Erythroblast (primary cell): ENCODE data around the gene IQSEC2.

Experiments used
- DNase-seq, 2 experiments: peaks; one replicate each; lab custom pipeline; 2025; lab: John Stamatoyannopoulos, UW
- GATA1 ChIP-seq: IDR thresholded peaks from 2 replicates; pipeline ENCODE4 v1.6.1; 2011; ENCODE audit warnings: low read depth, mild to moderate bottlenecking, control low read depth, low read length, moderate library complexity
- POLR2A ChIP-seq: IDR thresholded peaks from 2 replicates; pipeline ENCODE4 v1.6.1; 2011; ENCODE audit warnings: mild to moderate bottlenecking, low read length

Gene IQSEC2

DNA sequence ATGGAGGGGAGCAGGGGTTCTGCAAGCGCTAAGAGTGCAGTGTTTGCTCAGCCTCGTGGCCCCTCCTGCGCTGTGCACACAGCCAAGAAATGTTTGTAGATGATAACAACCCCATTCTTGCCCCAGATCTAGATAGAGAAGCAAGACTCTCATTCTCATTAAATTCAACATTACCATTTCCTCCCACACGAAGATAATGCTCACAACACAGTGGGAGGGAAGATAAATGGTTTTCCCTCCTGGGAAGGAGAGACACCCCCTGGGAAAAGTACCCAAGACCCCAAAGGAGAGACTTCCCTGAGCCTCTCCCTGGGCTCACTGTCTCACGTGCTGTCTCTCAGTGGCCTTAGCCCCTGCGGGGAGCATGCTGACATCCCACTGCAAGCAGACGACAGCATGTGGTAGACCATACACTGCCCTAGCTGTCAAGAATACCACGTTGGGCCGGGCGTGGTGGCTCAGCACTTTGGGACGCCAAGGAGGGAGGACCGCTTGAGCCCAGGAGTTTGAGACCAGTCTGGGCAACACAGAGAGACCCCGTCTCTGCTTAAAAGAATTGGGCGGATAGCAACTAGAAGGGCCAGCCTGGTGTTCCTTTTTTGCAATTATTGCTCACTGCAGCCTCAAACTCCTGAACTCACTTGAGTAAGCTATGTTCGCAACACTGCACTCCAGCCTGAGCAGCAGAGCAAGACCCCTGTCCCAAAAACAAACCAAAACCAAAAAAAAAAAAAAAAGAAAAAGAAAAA lies 34.9 kb upstream of the IQSEC2 start:
- peak; percentile 37 to 67 for DNase-seq

DNA sequence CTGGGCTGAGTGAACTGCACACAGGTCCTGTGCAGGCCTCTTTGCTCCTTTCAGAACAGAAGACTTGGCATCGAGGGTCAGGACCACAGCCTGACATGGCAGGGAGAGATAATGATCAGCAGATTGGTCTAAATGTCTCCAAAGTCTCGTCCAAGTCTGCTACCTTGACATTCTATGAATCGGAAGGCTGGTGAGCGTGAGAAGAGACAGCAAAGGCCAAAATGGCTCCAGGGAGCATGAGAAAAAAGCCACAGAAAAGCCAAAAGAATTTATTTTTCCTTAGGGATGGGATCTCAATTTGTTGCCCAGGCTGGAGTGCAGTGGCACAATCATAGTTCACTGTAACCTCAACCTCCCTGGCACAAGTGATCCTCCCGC lies 32.3 kb upstream of the IQSEC2 start:
- TF ChIP-seq GATA1 (no peak), POLR2A (no peak)
- no peak for DNase-seq

More for the DNA sequence above, 34.9 kb upstream of the IQSEC2 start:
- TF ChIP-seq POLR2A (no peak), GATA1 (no peak)

DNA sequence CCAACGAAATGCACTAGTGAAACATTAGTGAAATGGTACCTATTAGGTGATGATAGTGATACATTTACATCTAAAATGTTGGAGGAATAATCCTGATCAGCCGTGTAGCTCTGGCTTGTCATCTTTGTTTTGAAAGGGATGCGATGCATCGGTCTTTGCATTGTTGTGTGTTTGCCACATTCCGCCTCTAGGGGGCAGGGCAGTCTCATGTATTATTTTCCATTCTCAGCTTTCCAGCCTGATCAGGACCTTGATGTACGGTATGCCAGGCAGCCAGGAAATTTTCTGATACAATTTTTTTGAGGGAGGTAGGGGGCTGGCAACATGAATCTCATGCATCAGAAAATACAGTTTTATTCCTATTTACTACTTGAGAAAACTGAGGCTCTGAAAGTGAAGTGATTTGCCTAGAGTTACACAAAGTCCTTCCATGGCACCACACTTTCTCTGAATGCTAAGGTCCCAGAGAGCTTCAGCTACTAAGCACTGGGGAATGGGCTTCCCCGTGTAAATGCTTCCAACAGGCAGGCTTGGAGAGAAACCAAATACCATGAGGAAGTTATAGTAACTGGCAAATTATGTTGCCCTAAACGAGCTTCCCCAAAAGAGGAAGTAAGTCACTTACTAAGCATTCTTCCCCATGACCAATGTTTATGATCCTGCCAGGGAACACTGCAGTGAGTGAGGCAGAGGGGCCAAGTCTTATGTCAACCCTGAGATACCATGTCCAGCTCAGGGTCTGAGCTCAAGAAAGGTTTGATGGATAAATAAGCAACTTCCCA lies 31.8 kb upstream of the IQSEC2 start:
- DNase-seq = peak; percentile 38 to 70
- TF ChIP-seq POLR2A (no peak), GATA1 (no peak)

DNA sequence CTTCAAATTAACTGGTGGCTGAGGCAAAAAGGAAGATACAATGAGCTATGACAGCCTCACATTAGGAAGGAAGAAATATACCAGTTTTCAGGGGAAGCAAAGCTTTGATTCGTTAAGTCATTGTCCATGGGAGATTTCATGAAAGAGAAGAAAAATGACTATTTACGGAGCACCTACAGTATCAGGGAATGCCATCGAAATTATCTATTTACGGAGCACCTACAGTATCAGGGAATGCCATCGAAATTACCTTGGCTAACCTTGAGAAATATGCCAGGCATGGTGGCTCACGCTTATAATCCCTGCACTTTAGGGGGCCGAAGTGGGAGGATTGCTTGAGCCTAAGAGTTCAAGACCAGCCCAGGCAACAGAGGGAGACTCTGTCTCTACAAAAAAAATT lies 28.5 kb upstream of the IQSEC2 start:
- DNase-seq = no peak
- TF ChIP-seq POLR2A = no peak
- TF ChIP-seq GATA1 = no peak

DNA sequence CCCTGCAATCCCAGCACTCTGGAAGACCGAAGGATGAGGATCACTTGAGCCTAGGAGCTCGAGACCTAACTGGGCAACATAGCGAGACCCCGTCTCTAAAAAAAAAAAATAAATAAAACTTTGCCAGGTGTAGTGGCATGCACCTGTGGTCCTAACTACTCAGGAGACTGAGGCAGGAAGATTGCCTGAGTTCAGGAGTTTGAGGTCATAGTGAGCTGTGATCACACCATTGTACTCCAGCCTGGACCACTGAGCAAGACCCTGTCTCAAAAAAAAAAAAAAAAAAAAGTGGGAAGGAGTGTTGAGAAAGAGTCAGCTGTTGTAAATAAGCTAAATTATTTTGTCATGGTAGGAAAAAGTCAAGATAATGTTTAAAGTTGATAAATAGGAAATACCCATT lies 27.5 kb upstream of the IQSEC2 start:
- no peak for DNase-seq
- TF ChIP-seq GATA1 (no peak), POLR2A (no peak)

DNA sequence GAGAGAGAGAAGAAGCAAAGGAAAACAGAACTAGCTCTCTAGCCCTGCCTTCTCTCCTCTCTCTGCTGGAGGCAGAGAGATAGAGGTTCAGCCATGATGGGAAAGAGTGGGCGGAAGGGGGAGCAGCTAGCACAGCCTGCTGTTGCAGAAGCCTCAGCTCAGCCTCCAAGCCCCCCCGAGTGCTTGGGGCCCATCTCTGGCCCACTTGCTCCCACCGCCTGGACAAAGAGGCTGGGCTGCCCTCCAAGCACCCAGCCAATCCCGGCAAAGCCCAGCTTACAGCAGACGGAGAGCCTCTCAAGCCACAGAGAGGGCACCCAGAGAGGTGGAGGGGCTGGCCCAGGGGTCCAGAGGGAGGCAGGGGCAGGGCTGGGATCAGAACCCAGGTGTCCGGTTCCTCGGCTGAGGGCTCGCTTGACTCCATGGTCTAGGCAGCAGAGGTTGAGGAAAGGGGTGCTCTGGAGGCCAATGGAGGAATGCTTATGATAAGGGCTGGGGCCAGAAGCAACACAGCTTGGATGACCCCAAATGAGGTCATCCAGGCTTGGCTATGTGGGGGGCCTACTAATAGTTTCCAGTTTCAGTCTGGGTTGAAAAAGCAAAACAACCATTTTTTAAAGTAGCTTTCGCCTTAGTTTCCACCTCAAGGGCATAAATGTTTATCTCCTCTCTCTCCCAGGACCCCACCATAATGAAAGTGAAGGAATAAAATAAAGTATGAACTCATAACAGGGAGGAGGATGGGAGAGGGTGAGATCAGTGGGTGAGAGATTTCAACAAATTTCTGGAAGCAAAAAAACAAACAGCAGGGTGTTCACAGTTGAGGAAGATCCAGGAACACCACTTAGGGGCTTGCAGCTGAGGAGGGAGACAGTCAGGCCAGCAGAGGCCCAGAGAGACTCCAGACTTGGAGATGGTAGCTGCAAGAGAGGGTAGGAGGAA lies 24.9 kb upstream of the IQSEC2 start:
- no peak for TF ChIP-seq POLR2A
- no peak for TF ChIP-seq GATA1
- no peak for DNase-seq

DNA sequence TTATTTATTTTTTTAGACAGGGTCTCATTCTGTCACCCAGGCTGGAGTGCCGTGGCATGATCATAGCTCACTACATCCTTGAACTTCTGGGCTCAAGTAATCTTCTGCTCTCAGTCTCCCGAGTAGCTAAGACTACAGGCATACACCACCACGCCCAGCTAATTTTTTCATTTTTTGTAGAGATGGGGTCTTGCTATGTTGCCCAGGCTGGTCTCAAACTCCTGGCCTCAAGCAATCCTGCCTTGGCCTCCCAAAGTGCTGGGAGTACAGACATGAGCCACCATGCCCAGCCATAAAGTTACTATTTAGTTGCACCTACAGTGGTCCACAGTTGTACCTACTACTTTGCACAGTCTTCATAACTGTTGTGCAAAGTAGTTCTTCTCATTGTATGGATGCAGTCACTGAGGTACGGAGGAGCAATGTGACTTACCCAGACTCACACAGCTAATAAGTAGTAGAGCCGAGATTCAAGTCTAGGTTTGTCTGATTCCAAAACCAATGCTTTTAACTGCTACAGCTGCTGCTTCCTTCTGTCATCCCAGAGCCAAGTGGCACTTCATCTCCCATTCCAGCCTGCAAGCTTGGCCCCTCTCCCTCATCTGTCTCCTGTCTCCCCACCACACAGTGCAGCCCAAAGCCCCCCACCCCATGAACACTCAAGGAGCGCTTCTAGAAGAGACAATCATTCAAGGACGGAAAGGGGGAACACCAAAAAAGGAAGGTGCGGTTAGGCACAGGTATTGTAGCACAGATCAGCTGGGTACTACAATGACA lies 24.0 kb upstream of the IQSEC2 start:
- TF ChIP-seq POLR2A (no peak), GATA1 (no peak)
- DNase-seq = no peak

DNA sequence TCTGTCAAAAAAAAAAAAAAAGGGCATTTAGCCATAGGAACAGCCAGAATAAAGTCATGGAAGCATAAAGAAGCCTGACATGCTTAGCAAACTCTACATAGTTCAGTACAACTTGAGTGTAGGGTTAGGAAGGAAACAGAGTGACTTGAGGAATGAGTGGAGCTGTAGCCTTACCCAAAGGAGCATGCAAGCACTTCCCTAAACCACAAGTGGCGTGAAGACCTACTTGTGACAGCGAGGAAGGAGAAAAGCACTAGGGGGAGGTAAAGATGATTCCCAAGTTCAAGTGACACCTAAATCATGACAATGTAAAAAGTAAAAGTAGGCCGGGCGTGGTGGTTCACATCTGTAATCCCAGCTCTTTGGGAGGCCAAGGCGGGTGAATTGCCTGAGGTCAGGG lies 21.8 kb upstream of the IQSEC2 start:
- no peak for DNase-seq
- TF ChIP-seq POLR2A (no peak), GATA1 (no peak)

DNA sequence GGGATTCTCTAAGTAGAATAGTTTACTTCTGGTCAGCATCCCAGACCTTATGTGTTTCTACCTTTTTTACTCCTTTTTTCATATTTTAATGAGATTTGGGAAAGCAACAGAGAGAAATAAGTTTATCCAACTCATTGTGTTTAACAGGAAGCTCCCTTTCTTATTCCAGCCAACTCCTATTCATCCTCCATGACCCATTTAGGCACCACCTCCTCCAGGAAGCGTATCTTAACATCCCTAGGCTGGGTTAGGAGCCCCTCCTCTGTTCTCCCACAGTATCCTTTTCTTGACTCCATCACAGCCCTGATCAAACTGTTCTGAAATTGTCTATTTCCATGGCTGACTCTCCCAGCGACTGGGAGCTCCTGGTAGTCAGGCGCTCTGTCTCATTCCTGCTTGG lies 18.8 kb upstream of the IQSEC2 start:
- TF ChIP-seq GATA1 = no peak
- no peak for TF ChIP-seq POLR2A
- DNase-seq = no peak

DNA sequence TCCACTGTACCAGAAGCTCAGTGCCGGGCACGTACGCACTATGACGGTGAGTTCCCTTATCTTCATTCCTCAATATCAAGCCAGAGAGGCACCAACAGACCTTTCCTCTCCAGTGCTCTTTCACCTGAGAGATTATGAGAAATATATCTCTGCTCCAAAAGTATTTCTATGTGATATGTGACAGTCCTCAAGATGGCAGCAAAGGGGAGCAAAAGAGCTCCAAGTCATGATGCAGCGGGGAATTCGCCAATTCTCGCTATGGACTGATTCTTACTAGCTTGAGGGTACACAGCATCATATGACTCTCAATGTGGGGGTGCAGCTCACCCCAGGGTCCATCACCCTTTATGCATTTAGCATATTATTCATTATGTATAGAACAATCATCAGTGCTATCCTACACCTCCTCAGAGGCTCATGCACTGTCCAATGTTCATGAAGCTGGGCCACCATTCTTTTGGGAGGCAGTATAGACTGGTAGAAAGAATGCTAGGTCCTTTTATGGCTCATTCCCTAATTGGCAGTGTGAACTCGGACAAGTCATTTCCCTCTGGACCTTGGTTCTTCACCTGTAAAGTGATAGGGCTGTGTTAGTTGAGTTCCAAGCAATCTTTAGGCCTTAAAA lies 12.8 kb upstream of the IQSEC2 start:
- no peak for TF ChIP-seq POLR2A
- TF ChIP-seq GATA1 = no peak
- DNase-seq = peak; percentile 2 to 5

DNA sequence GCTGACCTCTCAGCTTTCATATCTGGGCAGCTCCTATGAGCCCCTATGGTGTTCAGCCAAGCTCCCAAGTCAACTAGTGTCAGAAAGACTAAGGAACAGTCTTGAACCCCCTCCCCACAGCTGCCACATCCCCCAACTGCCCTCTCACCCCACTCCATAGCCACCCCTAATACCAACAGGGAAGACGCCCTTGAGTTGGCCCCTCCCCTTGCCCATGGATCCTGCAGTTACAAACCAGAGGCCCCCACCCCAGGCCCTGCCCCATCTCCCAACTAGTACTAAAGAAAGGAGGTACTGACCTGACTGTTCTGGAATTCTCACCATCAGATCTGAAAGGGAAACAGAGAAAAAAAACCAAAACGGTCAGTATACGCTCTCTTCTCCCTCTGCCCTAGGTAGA lies 10.2 kb upstream of the IQSEC2 start:
- TF ChIP-seq POLR2A = no peak
- no peak for TF ChIP-seq GATA1
- no peak for DNase-seq

DNA sequence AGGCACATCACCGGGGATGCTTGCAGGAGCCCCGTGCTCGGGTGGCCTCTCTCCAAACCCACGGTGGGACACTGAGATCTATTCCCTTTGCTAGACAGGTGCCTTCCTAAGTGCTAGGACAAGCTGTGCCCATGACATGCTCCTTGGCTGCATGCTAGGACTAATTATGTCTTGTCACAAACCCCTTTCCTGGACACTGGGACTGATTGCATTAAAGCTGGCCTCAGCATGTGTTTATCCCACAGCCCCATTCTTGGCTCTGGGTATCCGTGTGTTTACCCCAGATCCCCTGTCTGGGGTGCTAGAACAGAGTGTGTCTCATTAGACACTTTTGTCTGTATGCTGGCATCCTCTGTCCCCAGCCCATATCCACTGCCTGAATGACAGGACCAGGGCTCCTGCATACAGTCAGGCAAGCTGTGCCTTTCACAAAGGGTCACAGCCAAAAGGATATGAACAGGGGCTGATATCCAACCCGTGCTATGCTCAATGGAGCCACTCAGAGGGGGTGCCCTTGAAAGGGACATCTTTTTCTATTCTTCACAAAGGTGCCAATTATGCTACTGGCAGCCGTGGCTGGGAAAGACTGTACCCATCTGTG lies 9.2 kb upstream of the IQSEC2 start:
- DNase-seq = no peak
- TF ChIP-seq POLR2A = no peak
- no peak for TF ChIP-seq GATA1
